Stimulated activated CD4-positive, alpha-beta T cell treated with anti-CD3 and anti-CD28 coated beads, Interleukin-1b, Interleukin-23, amount 100 ng/mL, for 24 hours (primary cell): Measurements from ENCODE around the gene NLRC5.

ENCODE experiments used
- DNase-seq, 4 experiments: peaks; one replicate each; pipeline ENCODE4 v3.0.0-alpha.2; 2020; ENCODE audit warnings: low read depth in 4 of 4, low spot score in 1 of 4

The NLRC5 gene

GRCh38 chr16:57115514-57116182 is 126.3 kb downstream of the NLRC5 start:
- no peak for DNase-seq

- no peak for DNase-seq
Measured at GRCh38 chr16:57118461-57119084, 129.2 kb downstream of the NLRC5 start.

- no peak for DNase-seq
Measured at GRCh38 chr16:57123216-57123973, 134.0 kb downstream of the NLRC5 start.

GRCh38 chr16:57123974-57124674 is 134.8 kb downstream of the NLRC5 start:
- DNase-seq = no peak

- DNase-seq = no peak
Measured at GRCh38 chr16:57125376-57125775, 136.0 kb downstream of the NLRC5 start.

DNA sequence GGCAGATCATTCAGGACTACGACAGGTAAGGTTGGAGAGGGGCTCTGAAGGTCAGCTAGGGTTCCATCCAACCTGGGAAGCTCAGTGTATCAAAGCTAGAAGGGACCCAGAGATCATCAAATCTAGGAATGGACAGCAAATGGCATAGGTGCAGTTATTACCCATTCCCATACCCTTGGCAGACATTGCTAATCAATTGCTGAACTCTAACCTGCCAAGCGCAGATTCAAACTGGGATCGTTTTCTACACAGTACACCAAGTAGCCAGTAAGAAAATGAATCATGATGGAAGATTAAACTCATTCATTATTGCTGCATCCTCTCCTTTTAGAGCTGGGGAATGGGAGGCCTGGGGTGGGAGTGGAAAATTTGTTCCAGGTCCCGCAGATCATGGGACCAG is 136.6 kb downstream of the NLRC5 start:
- DNase-seq = no peak

DNA sequence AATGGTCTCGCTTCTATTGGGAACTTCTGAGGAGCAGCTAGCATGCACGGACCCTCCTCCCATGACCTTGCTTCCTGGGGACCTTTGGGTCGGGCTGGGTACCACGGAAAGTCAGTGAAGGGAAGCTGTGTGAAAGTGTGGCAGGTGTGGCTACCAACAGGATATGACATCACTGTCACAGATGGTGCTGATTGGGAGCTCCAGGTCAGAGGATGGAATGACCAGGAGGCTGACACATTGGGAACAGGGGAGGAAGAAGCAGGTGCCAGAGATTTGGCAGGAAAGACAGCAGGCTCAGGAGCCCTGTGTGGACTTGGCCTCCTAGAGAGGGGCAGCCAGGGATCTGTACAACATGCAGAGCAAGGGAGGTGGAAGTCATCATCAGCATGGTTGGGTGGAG is 137.1 kb downstream of the NLRC5 start:
- no peak for DNase-seq

DNA sequence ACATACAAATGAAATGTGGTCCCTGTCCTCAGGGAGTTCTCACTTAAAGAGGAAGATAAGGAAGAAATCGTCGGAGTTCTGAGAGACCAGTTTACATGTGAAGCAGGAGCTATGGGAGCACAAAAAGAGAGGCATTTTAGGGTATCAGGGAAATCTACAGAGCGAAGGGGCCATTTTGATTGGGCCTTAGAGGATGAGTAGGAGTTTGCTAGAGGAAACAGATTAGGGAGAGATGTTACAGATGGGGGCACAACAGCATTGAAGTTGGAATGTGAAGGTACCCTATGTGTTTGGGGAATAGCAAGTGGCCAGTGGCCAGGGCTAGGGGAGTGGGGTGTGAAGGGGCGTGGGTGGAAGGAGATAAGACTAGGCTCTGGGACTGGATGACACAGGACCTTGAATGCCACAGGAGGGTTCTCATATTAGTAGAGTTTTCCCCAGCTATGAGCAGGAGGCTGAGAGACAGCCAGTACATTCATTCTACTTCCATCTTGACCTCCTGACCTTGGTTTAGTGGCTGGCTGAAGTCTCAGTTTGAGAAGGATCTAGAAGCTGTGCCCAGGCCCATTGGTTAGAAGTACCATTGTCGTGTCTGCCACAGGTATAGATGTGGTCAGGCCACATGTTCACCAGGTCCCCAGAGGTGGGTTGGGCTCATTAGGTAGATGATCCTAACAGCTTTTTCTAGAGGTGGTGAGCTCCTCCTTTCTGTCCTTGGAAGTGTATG is 137.8 kb downstream of the NLRC5 start:
- no peak for DNase-seq

DNA sequence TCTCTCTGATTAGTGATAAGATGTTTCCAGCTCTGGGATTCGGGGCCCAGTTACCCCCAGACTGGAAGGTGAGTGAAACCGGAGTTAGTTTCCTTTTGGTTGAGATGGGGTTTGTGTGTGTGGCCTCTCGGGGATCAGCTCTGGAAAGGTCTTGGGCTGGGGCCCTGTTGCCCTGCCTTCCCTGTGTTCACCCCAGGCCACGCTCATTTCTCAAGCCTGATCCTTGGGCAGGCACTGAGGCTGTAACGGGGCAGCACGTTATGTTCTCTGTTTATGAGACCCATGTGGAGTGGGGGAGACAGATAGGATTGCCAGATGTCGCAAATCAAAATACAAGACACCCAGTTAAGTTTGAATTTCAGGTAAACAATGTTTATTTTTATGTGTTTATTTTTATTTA is 138.5 kb downstream of the NLRC5 start:
- DNase-seq = no peak

DNA sequence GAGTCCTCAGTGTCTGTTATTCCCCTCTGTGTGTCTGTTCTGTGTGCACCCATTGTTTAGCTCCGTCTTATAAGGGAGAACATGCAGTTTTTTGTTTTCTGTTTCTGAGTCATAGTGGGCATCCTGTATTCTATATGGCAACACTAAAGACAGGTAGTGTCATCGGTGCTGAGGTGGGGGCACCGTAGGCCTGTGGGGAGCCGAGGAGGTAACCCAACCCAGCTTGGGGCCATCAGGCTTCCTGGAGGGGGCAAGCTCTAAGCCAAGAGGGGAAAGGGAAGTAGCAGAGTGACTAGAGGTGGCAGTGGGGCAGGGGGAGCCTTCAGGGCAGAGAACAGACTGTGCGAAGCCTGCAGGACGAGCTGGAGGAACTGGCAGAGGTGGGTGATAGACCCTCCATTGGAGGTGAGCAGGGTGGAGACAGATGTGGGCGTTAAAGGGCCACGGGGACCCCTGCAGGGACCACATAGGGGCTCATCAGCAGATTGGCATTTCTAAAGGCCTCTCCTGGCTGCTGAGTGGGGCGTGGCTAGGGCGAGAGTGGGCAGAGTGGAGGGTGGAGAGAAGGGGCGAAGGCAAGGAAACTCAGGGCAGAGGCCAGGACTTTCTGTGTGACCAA is 139.5 kb downstream of the NLRC5 start:
- DNase-seq = no peak

DNA sequence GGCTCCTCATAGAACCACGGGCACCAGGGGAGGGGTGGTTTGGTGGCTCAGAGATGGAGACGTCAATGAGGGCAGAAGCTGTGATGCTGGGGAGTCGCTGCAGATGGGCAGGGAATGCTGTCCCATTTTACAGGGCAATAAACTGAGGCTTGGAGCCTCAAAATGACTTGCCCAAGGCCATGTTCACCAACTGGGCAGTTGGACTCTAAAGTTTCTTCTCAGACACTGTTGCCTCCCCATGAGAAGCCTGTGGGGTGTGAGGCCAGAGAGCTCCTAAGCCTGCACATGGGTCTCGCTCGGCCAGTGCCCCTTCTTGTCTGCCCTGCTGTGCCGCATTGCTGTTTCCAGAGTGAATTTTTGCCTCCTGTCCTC is 141.6 kb downstream of the NLRC5 start:
- DNase-seq = no peak

- DNase-seq = no peak
Measured at GRCh38 chr16:57131351-57131970, 142.1 kb downstream of the NLRC5 start.

- DNase-seq = no peak
Measured at GRCh38 chr16:57132470-57132869, 143.1 kb downstream of the NLRC5 start.

DNA sequence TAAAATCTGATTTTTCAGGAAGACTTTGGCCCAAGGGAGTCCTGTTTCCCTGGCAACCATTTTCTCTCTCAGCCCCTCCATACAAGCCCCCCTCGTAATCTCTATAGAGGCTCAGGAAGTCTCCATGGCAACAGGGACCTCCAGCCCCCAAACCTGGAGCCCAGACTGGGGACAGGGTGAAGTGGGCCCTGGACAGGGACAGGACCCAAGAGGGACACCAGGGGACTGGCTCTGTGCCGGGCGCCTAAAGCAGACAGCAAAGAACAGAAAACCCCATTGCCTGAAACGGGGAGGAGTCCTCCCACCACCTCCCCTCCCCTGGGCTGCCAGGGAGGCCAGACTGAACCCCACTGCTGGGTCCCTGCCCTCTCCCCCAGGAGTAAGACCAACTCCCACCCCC is 143.7 kb downstream of the NLRC5 start:
- DNase-seq = no peak
